ENCODE results near the gene SYCP2.

DNA sequence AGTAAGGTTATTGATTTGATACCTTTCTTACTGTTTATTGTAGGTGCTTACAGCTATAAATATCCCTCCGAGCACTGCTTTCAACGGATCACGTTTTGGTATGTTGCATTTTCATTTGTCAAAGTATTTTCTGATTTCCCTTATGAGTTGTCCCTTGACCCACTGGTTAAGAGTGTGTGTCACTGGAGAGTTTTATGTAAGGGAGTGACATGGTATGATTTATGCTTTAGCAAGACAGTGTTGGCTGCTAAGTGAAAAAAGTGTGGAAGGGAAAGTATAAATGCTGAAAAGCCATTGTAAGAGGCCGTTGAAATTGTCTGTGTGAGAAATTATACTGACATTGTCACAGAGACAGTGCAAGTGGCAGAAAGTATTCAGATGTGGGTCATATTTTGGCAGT is 72.0 kb downstream of the SYCP2 start:
- TF ChIP-seq POLR2A (IDR thresholded peaks at IDR 0.05; ENCODE audit: low read length) (no peak), GATA1 (IDR thresholded peaks at IDR 0.05; ENCODE audit: low read depth, low read length) (no peak)

Measured in erythroblast (primary cell).